ENCODE results near the gene MAN2A2. TPM values are rescaled to one million over a fixed set of nuclear protein-coding genes. Genes with fewer than 3 reads are reported as not detected.

Gene MAN2A2
- polyA plus RNA-seq, 1 experiment, result 14.3 TPM

GRCh38 chr15:90959028-90959595, 56.0 kb downstream of the MAN2A2 start:
- CTCF ChIA-PET, result interaction anchor here (0.7 to 8.7 kb wide), 8 partner anchors 13 to 314 kb away, joined by 3 to 157 read pairs (median 34); partner anchors contain the start of genes HDDC3 and UNC45A
- POLR2A ChIA-PET, result no interaction called here
- no peak for TF ChIP-seq CTCF (IDR thresholded peaks at IDR 0.05; ENCODE audit: low read depth, low read length)

DNA sequence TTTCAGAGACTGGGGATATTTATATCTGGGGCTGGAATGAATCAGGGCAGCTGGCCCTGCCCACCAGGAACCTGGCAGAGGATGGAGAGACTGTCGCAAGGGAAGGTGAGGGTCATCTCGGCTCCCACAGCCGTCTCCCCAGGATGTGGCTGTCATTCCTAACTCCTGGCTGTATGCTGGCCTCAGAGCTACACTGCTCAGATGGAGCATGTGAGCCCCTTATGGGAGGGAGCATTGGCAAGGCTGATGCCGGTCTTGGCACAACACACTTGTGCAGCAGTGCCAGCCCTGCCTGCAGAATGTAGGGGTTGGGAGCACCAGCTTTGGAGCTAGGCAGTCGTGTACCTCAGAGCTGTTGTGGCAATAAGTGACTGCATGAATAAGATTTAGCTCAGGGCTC, 56.8 kb downstream of the MAN2A2 start:
- ChIA-PET POLR2A (no interaction called here), CTCF (interaction anchor here (0.7 to 8.7 kb wide), 4 partner anchors 26 to 340 kb away, joined by 3 to 157 read pairs (median 34); partner anchors contain the start of genes HDDC3 and UNC45A)
- DNase-seq (ENCODE audit: low read depth, low spot score), result no peak
- Histone ChIP-seq H3K4me3 (ENCODE audit: low read depth, low read length) (no peak overlapping the region), H3K27me3 (ENCODE audit: control insufficient read depth, insufficient read depth, low read length) (no peaks in the 10 kb centered on the region), H3K9me3 (ENCODE audit: control insufficient read depth, insufficient read depth, low read length) (peaks cover 1% of the 10 kb centered on the region; the same call in 1 of the 2 replicates), H3K27ac (ENCODE audit: low read depth, low read length) (no peak overlapping the region)
- TF ChIP-seq CTCF (IDR thresholded peaks at IDR 0.05; ENCODE audit: low read depth, low read length), result no peak

More at GRCh38 chr15:90959028-90959595, 56.0 kb downstream of the MAN2A2 start:
- no peak for DNase-seq (ENCODE audit: low read depth, low spot score)
- Histone ChIP-seq H3K27ac (ENCODE audit: low read depth, low read length) (no peak overlapping the region), H3K9me3 (ENCODE audit: control insufficient read depth, insufficient read depth, low read length) (peaks cover 3% of the 10 kb centered on the region; the same call in 1 of the 2 replicates), H3K27me3 (ENCODE audit: control insufficient read depth, insufficient read depth, low read length) (no peaks in the 10 kb centered on the region), H3K4me3 (ENCODE audit: low read depth, low read length) (no peak overlapping the region)

- POLR2A ChIA-PET, result no interaction called here
Observed at GRCh38 chr15:90960298-90961091, 57.4 kb downstream of the MAN2A2 start.

DNA sequence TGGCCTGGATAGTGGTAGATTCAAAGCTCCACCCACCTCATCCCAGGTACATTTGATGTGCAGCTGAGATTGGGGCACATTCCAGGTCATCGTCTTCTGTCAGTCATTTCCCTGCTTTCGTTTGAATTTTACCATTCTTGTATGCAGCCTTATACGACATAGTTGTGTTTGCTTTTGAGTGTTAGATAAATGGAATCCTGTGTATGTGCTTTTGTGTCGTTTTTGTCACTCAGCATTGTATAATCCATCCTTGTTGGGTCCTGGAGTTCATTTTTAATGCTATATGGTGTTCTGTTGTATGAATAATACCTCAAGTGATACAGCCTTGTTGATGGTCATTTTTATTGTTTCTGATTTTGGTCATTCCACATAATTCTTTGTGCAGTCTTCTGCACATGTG, 58.9 kb downstream of the MAN2A2 start:
- no peaks in the 10 kb centered on the region for H3K9me3 ChIP-seq (ENCODE audit: control insufficient read depth, insufficient read depth, low read length)
- H3K27ac ChIP-seq (ENCODE audit: low read depth, low read length), result no peak overlapping the region
- ChIA-PET CTCF (interaction anchor here (0.8 to 8.7 kb wide), 2 partner anchors 27 to 87 kb away, joined by 3 to 157 read pairs; partner anchors contain the start of gene UNC45A), POLR2A (no interaction called here)
- no peak for TF ChIP-seq CTCF (IDR thresholded peaks at IDR 0.05; ENCODE audit: low read depth, low read length)
- H3K27me3 ChIP-seq (ENCODE audit: control insufficient read depth, insufficient read depth, low read length), result no peaks in the 10 kb centered on the region
- no peak for DNase-seq (ENCODE audit: low read depth, low spot score)
- no peak overlapping the region for H3K4me3 ChIP-seq (ENCODE audit: low read depth, low read length)

More at GRCh38 chr15:90960298-90961091, 57.4 kb downstream of the MAN2A2 start:
- Histone ChIP-seq H3K27me3 (ENCODE audit: control insufficient read depth, insufficient read depth, low read length) (no peaks in the 10 kb centered on the region), H3K9me3 (ENCODE audit: control insufficient read depth, insufficient read depth, low read length) (no peaks in the 10 kb centered on the region), H3K27ac (ENCODE audit: low read depth, low read length) (no peak overlapping the region), H3K4me3 (ENCODE audit: low read depth, low read length) (no peak overlapping the region)
- CTCF ChIA-PET, result interaction anchor here (0.7 to 8.7 kb wide), 4 partner anchors 26 to 341 kb away, joined by 3 to 157 read pairs (median 34); partner anchors contain the start of genes HDDC3 and UNC45A
- TF ChIP-seq CTCF (IDR thresholded peaks at IDR 0.05; ENCODE audit: low read depth, low read length), result no peak
- DNase-seq (ENCODE audit: low read depth, low spot score), result no peak
